GM20431 (cell line): ENCODE results near the gene TARDBP.
"Not testable (repeated sequence)": the region's sequence is repeated elsewhere in the genome, so short reads cannot be mapped to it uniquely, and the experiment has no call there.

Experiments
- in situ Hi-C: fragments of 300-500 bp; cut with MseI, MboI; formaldehyde crosslinking; loops from one replicate; pipeline ENCODE4 v1.15.0; 2020; ENCODE audit warnings: low sequenced_read_pairs; ENCODE audit not compliant: unreplicated experiment

Gene TARDBP

DNA sequence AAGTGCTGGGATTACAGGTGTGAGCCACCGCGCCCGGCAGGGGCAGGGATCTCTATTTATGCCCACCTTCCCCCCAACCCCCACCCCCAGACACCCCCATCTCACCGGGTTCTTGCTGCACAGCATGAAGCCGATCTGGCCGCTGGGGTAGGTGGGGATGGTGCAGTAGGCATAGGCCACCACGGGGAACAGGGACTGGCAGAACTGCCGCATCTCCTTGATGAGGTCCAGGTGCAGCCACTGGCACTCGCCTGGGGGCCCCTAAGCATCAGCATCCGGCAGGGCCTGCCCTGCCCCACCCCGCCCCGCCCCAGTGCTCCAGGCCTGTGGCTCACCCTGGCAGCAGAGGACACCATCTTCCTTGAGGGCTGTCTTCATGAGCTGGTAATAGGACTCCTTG, 43.2 kb downstream of the TARDBP start:
- in situ Hi-C loops = no loop called here

- in situ Hi-C loops = no loop called here
Measured at GRCh38 chr1:11056504-11056903, 44.0 kb downstream of the TARDBP start.

- in situ Hi-C loops = no loop called here
Measured at GRCh38 chr1:11057477-11057876, 45.0 kb downstream of the TARDBP start.

DNA sequence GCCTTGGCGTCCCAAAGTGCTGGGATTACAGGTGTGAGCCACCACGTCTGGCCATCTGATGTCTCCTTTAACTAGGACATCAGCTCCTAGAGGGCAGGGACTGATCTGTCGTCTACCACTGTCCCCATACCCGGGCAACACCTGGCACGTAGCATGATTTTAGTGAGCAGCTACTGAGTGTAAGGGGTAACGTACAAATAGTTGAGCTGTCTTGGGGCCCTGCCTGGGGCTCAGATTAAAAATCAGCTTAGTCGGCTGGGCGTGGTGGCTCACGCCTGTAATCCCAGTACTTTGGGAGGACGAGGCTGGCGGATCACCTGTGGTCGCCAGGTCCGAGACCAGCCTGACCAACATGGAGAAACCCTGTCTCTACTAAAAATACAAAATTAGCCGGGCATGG, 45.6 kb downstream of the TARDBP start:
- in situ Hi-C loops = no loop called here

GRCh38 chr1:11058595-11059154, 46.2 kb downstream of the TARDBP start:
- in situ Hi-C loops = no loop called here

DNA sequence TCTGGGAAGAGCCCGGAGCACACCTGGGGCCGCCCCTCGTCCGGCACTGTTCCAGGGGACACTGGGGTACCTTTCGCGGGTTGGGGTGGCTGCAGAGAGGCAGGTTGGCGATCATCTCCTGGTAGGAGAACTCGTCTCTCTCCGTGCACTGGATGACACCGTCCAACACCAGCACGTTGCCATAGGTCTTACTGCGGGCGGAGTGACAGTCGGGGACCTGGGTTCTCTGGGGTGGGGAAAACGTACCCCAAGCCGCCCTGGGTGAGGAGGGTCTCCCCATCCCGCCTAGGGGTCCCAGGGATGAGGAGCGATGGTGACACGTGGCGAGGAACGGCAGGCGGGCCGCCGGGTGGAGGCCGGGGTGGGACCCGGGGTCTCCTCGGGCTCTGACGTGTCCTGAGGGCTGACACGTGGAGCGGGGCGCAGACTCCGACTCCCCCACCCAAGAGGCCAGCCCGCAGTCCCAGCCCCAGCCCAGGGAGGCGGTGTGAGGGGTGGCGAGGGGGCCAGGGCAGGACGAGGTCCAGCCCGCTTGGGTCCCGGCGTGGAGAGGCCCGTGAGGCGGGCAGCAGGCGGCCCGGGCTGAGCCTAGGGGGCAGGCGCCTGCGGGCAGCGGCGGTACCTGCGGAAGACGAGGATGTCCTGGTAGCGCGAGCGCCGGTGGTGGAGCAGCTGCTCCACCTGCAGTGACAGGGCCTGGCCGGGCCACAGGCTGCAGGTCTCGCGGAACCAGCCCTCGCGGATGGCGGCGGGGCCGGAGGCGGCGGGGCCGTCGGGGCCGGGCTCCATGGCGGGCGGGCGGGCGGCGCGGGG, 46.9 kb downstream of the TARDBP start:
- in situ Hi-C loops = no loop called here

DNA sequence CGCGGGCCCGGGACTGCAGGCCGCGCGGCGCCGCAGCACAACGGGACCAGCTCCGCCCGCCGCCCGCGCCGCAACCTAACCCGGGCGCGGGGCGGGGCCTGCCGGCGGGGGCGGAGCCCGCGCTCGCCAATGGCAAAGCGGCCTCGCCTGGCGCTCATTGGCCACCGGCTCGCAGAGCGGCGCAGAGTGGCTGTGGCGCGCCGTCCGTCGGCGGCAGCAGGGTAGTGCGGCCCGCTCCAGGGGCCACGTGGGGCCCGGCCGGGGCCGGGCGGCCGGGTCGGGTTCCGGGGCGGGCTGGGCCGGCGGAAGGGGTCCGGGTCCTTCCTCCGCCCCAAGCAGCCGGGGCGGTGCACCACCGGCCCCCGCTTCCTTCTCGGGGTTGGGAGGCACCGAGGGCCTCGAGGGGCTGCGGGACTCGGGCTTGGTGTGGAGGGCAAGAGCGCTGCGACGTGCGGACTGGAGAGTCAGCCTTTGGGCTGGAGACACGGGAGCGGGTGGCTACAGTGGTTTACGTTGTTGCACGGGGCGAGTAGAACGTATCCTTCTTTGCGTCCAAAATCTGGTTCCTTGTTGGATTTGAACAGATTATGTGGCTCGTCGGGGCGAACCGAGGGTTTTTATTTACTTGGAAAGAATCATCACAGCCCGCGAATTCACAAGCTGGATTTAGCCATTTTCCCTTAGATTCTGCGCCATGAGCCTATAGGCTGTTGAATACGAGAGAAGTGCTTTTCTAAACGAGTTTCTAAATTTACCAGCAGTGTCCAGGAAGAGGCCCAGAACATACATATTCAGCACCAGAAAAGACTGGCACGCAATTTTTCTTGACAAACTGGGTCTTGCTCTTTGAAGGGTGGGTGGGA, 47.7 kb downstream of the TARDBP start, which contains the start of gene SRM:
SRM (minus strand) TSS at position 51 of the 863 bp plus-strand sequence. CDS start 75 bp downstream, outside the sequence.
- in situ Hi-C loops = no loop called here

GRCh38 chr1:11061652-11062365, 49.4 kb downstream of the TARDBP start:
- in situ Hi-C loops = no loop called here

- in situ Hi-C loops = no loop called here
Measured at GRCh38 chr1:11062965-11063401, 50.5 kb downstream of the TARDBP start.

GRCh38 chr1:11063937-11064537, 51.6 kb downstream of the TARDBP start:
- in situ Hi-C loops = not testable (repeated sequence)

DNA sequence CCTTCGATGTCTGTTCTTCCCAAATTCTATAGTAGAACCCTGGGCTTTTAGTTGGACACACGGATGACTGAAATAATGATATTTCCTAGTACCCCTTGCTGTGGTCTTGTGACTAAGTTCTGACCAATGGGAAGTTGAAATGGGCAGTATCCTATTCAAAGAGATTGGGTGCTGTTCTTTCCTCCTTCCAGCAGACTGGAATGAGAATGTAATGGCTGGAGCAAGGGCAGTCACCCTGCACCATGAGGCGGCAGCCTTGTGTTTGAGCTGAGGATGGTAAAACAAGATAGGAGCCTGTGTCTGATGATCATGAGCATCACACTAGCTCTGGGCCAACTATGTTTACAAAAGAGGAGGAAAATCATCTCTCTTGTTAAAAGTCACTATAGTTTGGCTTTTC, 52.5 kb downstream of the TARDBP start:
- in situ Hi-C loops = no loop called here

GRCh38 chr1:11065796-11066195, 53.3 kb downstream of the TARDBP start:
- in situ Hi-C loops = no loop called here

DNA sequence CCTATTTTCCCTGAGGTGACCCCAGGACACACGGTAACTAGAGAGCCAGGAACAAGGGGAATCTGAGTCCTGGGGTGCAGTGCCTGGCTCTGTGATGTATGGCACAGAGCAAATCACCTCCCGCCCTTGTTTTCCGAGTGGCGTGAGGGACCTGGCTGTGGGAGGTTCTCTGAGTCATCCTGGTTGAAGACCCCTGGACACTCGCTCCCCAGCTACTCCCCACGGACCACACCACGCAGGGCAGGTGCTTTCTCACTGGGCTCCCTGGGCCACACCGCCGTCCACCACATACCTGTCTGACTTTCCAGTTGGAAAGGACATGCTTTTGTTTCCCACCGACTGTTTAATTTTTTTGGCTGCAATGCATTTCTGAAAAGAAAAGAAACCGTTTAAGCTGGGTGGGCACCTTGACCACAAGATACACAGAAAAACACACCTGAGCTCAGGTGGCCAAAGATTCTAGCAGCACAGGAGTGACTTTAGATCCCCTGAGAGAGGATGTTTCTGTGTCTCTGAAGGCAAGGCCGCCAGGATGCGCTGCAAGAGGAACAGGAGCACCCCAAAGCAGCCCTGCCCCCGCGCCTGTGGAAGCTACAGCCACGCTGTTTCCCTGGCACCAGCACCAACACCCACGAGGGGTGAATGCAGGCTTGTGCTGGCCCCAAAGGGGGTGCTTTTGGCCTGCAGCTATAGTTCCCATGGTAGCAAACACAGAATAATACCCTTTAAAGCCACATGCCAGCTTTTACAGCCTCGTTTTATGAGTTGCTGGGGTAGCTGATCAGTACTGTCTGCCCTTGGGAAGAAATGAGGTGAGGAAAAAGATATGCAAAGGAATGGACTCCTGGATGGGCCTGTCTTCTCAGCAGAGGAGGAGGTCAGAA, 55.5 kb downstream of the TARDBP start:
- in situ Hi-C loops = no loop called here

DNA sequence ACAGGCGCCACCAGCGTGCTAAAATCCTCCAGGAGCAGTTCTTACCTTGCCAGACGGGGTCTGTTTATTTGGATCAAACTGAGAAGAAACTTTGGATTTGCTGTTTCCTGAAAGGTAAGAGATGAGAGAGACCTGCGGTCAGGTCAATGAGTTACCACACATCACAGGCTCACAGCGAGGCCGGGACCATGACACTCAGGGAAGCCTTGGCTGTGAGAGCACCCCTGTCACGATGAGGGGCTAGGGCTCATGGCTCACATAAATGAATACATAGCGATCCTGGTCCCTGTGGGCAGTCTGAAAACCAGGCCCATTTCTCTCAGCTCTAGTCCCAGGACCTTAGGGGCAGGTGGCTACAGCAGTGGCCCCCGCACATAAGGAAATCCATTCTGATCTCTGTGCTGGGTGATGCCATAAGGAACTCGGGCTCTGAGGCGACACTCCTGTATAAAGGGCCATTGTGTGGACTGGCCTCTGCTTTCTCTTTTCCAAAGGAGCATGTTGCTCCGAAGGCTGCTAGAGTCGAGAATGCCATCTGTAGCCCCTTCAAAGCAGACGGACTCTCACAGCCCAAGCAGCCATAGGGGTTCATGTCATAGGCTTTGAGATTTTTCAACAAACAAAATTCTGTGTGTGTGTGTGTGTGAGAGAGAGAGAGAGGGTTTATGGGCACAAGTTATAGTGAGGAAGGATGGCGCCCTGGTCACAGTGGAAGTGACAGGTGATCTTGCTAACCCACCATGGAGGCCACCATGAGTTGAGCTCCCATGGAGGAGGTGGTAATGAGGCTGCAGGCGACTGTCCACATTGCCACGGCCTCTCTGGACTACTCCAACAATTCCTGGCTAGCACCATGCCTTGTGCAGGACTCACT, 56.4 kb downstream of the TARDBP start:
- in situ Hi-C loops = no loop called here

GRCh38 chr1:11070876-11071275, 58.4 kb downstream of the TARDBP start:
- in situ Hi-C loops = no loop called here

- in situ Hi-C loops = no loop called here
Measured at GRCh38 chr1:11071463-11072215, 59.2 kb downstream of the TARDBP start.

DNA sequence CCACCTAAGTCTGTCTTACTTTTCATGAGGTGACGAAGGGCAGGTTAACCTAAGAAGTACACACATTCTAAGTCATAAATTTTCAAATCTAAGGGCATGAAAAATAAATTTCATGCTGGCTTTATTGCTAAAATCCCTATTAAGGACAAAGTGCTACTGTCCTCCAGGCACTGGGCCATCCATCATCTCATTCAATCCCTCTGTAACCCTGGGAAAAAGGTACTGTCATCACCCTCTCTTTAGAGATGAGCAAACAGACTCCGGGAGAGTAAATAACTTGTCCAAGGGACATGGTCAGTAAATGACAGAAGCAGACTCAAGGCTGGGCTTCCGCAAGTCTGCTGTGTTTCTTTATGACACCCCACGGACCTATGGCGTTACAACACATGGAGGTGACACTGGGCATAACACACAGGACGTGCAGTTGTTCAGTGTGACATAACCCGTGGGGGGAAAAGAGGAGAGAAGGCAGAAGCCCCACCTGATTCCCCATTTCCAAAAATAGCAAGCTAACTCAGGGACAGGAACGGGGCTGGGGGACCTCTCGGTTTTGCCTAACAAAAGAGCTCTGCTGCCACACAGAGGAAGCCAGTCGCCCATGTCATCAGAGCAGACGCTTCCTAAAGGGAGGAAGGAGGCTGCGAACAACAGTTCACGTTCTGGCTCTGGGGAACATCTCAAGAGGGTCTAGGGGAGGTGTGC, 59.9 kb downstream of the TARDBP start:
- in situ Hi-C loops = no loop called here
